Measurements from ENCODE around the gene RNF215. TPM values are rescaled to one million over a fixed set of nuclear protein-coding genes. Genes with fewer than 3 reads are reported as not detected.

The RNF215 gene
- total and polyA plus RNA-seq, 2 of the 13 experiments (the other 11 are each of a cell fraction or from before 2014, with no cell fraction given): 5.3 to 6.1 TPM

GRCh38 chr22:30356449-30357235, 30.6 kb downstream of the RNF215 start, which contains the start of the genes CCDC157 and SF3A1 (continued):
- TF ChIP-seq, protein P1, sequence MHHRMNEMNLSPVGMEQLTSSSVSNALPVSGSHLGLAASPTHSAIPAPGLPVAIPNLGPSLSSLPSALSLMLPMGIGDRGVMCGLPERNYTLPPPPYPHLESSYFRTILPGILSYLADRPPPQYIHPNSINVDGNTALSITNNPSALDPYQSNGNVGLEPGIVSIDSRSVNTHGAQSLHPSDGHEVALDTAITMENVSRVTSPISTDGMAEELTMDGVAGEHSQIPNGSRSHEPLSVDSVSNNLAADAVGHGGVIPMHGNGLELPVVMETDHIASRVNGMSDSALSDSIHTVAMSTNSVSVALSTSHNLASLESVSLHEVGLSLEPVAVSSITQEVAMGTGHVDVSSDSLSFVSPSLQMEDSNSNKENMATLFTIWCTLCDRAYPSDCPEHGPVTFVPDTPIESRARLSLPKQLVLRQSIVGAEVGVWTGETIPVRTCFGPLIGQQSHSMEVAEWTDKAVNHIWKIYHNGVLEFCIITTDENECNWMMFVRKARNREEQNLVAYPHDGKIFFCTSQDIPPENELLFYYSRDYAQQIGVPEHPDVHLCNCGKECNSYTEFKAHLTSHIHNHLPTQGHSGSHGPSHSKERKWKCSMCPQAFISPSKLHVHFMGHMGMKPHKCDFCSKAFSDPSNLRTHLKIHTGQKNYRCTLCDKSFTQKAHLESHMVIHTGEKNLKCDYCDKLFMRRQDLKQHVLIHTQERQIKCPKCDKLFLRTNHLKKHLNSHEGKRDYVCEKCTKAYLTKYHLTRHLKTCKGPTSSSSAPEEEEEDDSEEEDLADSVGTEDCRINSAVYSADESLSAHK (CRISPR knock-in tag; IDR thresholded peaks at IDR 0.05; ENCODE audit: borderline replicate concordance): no peak
- no peak for TF ChIP-seq TERF1 (CRISPR knock-in tag; IDR thresholded peaks at IDR 0.05)
- TF ChIP-seq BRCA1 (CRISPR knock-in tag; IDR thresholded peaks at IDR 0.05): peak; percentile 71; the same call in 1 of the 2 replicates
- TF ChIP-seq ZNF781 (CRISPR knock-in tag; IDR thresholded peaks at IDR 0.05; ENCODE audit: borderline replicate concordance, not compliant biosample characterization): no peak
- peak; percentile 91 for TF ChIP-seq ZNF563 (CRISPR knock-in tag; IDR thresholded peaks at IDR 0.05)
- no peak for TF ChIP-seq LCORL (IDR thresholded peaks at IDR 0.05)
- TF ChIP-seq LCORL (CRISPR knock-in tag; IDR thresholded peaks at IDR 0.05): peak; percentile 56
- TF ChIP-seq DNMT3B (CRISPR knock-in tag; conservative IDR thresholded peaks at IDR 0.05): 0 out of 2 replicates have a peak, but pooled peaks have one; percentile 27
- no peak for TF ChIP-seq ZNF672 (CRISPR knock-in tag; IDR thresholded peaks at IDR 0.05)
- TF ChIP-seq, protein P2, sequence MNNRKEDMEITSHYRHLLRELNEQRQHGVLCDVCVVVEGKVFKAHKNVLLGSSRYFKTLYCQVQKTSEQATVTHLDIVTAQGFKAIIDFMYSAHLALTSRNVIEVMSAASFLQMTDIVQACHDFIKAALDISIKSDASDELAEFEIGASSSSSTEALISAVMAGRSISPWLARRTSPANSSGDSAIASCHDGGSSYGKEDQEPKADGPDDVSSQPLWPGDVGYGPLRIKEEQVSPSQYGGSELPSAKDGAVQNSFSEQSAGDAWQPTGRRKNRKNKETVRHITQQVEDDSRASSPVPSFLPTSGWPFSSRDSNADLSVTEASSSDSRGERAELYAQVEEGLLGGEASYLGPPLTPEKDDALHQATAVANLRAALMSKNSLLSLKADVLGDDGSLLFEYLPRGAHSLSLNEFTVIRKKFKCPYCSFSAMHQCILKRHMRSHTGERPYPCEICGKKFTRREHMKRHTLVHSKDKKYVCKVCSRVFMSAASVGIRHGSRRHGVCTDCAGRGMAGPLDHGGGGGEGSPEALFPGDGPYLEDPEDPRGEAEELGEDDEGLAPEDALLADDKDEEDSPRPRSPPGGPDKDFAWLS (CRISPR knock-in tag; IDR thresholded peaks at IDR 0.05; ENCODE audit: borderline replicate concordance): no peak
- TF ChIP-seq NFAT5 (CRISPR knock-in tag; IDR thresholded peaks at IDR 0.05): no peak
